ENCODE data around the gene SLC34A3.

SLC34A3 gene

DNA sequence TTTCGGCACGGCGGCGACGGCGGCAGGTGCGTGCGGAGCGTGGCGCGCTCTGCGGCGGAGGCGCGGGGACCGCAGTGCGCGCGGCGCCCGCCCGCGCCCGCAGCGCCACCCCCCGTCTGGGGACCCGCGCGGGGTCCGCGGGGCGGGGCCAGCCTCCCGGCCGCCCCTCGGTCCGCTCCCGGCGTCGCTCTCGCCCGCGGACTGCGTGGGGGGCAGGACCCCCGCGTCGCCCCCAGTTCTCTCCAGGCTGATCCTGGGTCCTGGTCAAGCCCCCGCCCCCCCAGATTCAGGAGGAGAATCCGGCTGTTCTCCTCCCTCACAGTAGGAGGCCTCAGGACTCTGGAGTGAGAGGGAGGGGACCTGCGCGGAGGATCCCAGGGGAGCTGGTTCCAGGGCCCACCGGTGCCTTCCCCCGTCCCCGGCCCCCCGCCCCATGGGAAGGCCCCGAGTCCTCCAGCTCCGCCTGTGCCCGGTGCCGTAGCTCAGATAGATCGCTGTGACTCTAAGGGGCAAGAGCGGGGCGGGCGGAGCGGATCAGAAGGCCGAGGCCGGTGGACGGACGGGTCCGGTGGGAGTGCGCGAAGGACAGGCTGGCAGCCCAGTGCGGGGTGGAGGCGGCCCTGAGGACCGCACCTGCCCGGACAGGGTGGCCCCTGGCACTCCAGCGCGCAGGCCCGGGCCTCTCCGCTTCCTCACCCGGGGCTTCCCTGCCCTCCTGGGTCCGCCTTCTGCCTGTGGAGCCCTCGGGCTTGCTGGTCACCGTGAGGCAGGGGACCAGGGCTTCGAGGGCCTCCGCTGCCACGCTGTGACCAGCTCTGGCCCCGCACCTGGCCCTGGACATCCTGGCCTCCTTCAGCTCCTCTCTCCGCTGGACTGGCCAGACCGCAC is 8.3 kb upstream of the SLC34A3 start, which contains the start of gene RNF208:
TSS of gene RNF208 (minus strand) at position 51 of the 888 bp plus-strand sequence. CDS start 1,028 bp downstream, outside the sequence.
- TF ChIP-seq, protein P1, sequence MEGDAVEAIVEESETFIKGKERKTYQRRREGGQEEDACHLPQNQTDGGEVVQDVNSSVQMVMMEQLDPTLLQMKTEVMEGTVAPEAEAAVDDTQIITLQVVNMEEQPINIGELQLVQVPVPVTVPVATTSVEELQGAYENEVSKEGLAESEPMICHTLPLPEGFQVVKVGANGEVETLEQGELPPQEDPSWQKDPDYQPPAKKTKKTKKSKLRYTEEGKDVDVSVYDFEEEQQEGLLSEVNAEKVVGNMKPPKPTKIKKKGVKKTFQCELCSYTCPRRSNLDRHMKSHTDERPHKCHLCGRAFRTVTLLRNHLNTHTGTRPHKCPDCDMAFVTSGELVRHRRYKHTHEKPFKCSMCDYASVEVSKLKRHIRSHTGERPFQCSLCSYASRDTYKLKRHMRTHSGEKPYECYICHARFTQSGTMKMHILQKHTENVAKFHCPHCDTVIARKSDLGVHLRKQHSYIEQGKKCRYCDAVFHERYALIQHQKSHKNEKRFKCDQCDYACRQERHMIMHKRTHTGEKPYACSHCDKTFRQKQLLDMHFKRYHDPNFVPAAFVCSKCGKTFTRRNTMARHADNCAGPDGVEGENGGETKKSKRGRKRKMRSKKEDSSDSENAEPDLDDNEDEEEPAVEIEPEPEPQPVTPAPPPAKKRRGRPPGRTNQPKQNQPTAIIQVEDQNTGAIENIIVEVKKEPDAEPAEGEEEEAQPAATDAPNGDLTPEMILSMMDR (IDR thresholded peaks at IDR 0.05; ENCODE audit: low read depth, low read length, missing control alignments), result no peak
- H3K4me3 ChIP-seq (ENCODE audit: low read depth, low read length), result peak within 1 kb of the TSS; percentile 61

DNA sequence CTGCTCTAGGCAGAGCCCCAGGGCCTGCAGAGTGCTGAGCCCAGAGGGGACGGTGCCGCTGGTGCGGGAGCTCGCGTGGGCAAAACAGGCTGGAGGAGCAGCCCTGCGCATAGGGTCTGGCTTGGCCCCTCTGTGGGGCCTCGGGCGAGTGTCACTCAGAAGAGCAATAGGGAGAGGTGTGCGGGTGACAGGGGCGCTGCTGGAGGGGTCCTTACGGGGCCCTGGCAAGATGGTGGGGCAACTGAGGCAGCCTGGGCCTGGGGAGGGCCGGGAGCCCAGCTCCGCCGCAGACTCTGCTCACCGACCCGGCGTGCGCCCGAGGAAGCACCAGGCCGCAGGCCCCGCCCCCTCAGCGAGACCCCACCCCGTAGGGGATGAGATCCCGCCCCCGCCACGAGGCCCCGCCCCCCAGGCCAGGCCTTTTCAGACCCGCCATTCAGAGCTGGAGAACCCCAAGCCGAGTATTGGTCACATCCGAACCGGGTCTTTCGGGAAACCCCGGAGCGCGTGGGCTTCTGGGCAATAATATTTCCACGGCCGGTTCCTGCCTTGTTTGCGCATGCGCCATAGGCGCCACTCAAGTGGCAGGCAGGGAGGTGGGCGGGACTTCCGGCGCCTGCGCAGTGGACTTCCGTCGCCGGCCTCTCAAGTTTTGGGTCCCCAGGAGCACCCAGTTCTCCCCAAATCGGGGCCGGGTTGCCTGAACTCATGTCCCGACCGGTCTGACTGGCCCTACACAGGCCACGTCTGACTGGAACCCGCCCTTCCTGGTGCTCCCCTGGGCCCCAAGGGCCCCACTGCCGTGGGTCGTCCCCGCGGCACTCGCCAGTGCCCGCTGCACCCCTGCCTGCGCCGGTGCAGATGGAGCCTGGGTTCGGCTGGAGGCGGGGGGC is 7.4 kb upstream of the SLC34A3 start:
- H3K4me3 ChIP-seq (ENCODE audit: low read depth, low read length), result peak overlapping the region; percentile 88
- TF ChIP-seq, protein P1 (IDR thresholded peaks at IDR 0.05; ENCODE audit: low read depth, low read length, missing control alignments), result no peak
- DNase-seq (ENCODE audit: low read depth), result peak; percentile 97

More for the DNA sequence above, 8.3 kb upstream of the SLC34A3 start, which contains the start of gene RNF208:
- DNase-seq (ENCODE audit: low read depth), result no peak

GRCh38 chr9:137224830-137225694 is 5.6 kb upstream of the SLC34A3 start, which contains the start of gene CYSRT1:
CYSRT1 (plus strand) TSS chr9:137225174; CDS start chr9:137225622, 448 bp downstream.
- TF ChIP-seq, protein P1 (IDR thresholded peaks at IDR 0.05; ENCODE audit: low read depth, low read length, missing control alignments), result no peak
- H3K4me3 ChIP-seq (ENCODE audit: low read depth, low read length), result peak within 1 kb of the TSS; percentile 88
- no peak for DNase-seq (ENCODE audit: low read depth)

- TF ChIP-seq, protein P1 (IDR thresholded peaks at IDR 0.05; ENCODE audit: low read depth, low read length, missing control alignments), result no peak
- DNase-seq (ENCODE audit: low read depth), result no peak
- no peak overlapping the region for H3K4me3 ChIP-seq (ENCODE audit: low read depth, low read length)
Observed at GRCh38 chr9:137225699-137226331, 4.9 kb upstream of the SLC34A3 start.

- no peak for DNase-seq (ENCODE audit: low read depth)
- TF ChIP-seq, protein P1 (IDR thresholded peaks at IDR 0.05; ENCODE audit: low read depth, low read length, missing control alignments), result no peak
- no peak overlapping the region for H3K4me3 ChIP-seq (ENCODE audit: low read depth, low read length)
Observed at GRCh38 chr9:137226338-137227053, 4.2 kb upstream of the SLC34A3 start.

Measured in GM12864 (cell line).